Lower leg skin (tissue), 3 donors: ENCODE data around the gene DIO1.

ENCODE experiments used
- CTCF ChIP-seq, 3 donors: fragments of 450-650 bp; IDR thresholded peaks; one replicate each; pipeline ENCODE4 v1.5.1; 2016; ENCODE audit warnings: antibody characterized with exemption in 3 of 3, mild to moderate bottlenecking in 3 of 3, moderate library complexity in 2 of 3
- POLR2A ChIP-seq, 2 donors: fragments of 450-650 bp; IDR thresholded peaks; one replicate each; pipeline ENCODE4 v1.6.1; 2016 to 2017; ENCODE audit warnings: antibody characterized with exemption in 2 of 2, mild to moderate bottlenecking in 1 of 2, moderate library complexity in 1 of 2

DNA sequence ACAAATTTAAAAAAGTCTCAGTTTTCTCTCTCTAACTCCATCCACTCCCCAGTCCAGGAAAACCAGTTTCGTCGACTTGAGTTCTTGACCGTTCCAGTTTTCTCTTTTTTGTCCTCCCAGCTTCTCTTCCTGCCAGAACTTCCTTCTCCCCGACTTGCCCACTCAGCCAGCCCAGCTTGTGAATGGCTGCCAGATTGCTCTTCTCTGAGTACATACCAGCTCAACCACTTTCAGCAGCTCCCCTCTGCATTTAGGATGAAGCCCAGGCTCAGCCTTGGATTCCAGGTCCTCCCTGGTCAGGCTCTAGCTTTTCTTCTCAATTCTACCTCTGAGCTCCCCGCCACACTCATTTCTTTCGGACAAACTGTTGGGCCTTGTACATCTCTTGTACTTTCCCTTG, 1.4 kb downstream of the DIO1 start:
- TF ChIP-seq POLR2A (IDR thresholded peaks at IDR 0.05) (no peak), CTCF (IDR thresholded peaks at IDR 0.05) (no peak)
